ENCODE data around the gene ZCCHC10.

GRCh38 chr5:132963171-132964104, 62.9 kb downstream of the ZCCHC10 start, which contains the start of gene AFF4:
- TF ChIP-seq CTCF (IDR thresholded peaks at IDR 0.05; ENCODE audit: low read depth, low read length, poor library complexity, severe bottlenecking) (no peak), EZH2phosphoT487 (IDR thresholded peaks at IDR 0.05; ENCODE audit: borderline replicate concordance, low read length) (no peak)

All from DOHH2 (cell line).